Gastroesophageal sphincter (tissue), 4 donors: Measurements from ENCODE around the gene AP3M1. TPM values are rescaled to one million over a fixed set of nuclear protein-coding genes. Genes with fewer than 3 reads are reported as not detected.

Experiments
- ATAC-seq: fragments of 150-250 bp; one replicate; pipeline ENCODE4 v1.9.1; 2016; ENCODE audit warnings: mild to moderate bottlenecking, moderate library complexity
- H3K27ac ChIP-seq, 4 donors: fragments of 200-600 bp; sonication (generic) in 3 of 4; 1 replicate in 3 of 4; 2 replicates in 1 of 4; pipeline ENCODE4 v1.5.1; 2016 to 2019
- H3K27me3 ChIP-seq: fragments of 200-600 bp; sonication (generic); one replicate; pipeline ENCODE4 v1.5.1; 2019
- H3K36me3 ChIP-seq, 2 donors: fragments of 200-600 bp; sonication (generic); one replicate each; pipeline ENCODE4 v1.5.1; 2019; ENCODE audit warnings: control low read depth in 1 of 2
- H3K4me1 ChIP-seq, 3 donors: fragments of 200-600 bp; sonication (generic); 1 replicate in 2 of 3; 2 replicates in 1 of 3; pipeline ENCODE4 v1.5.1; 2016 to 2019; ENCODE audit warnings: control low read depth in 2 of 3
- H3K4me3 ChIP-seq, 2 donors: fragments of 200-600 bp; sonication (generic); one replicate each; pipeline ENCODE4 v1.5.1; 2019; ENCODE audit warnings: mild to moderate bottlenecking in 1 of 2, moderate library complexity in 1 of 2
- H3K9me3 ChIP-seq, 3 donors: fragments of 200-600 bp; sonication (generic); one replicate each; pipeline ENCODE4 v1.5.1; 2017 to 2019; ENCODE audit warnings: control low read depth in 2 of 3
- EP300 ChIP-seq: sonication (generic); formaldehyde crosslinking; IDR thresholded peaks from one replicate; pipeline ENCODE4 v1.6.1; 2017; ENCODE audit warnings: antibody characterized with exemption, mild to moderate bottlenecking
- POLR2A ChIP-seq, 2 donors: fragments of 450-650 bp; IDR thresholded peaks; one replicate each; pipeline ENCODE4 v1.6.1; 2017; ENCODE audit warnings: antibody characterized with exemption in 2 of 2, mild to moderate bottlenecking in 2 of 2, moderate library complexity in 1 of 2
- POLR2AphosphoS5 ChIP-seq: sonication (generic); formaldehyde crosslinking; IDR thresholded peaks from one replicate; pipeline ENCODE4 v1.6.1; 2017; ENCODE audit warnings: antibody characterized with exemption
- WGBS, 2 donors: methylation state at CpG; one replicate each; pipeline ENCODE4 v1.1.5; 2018; ENCODE audit warnings: low coverage in 1 of 2; 5-methylcytosine and 5-hydroxymethylcytosine counted together
- total RNA-seq, 4 donors: library from RNA; depleted of rRNA; stranded (reverse); fragments of >200 nt; gene quantifications; one replicate each; pipeline ENCODE4 v1.1.0, GENCODE V29; 2016
- TF ChIP-seq, protein P1 (sequence below), 4 experiments: fragments of 200-600 bp in 2 of 4; fragments of 450-650 bp in 2 of 4; sonication (generic) in 1 of 4; IDR thresholded peaks; one replicate each; pipeline ENCODE4 v1.5.1; 2017 to 2019; ENCODE audit warnings: antibody characterized with exemption in 4 of 4, mild to moderate bottlenecking in 2 of 4, moderate library complexity in 2 of 4

Gene AP3M1
- total RNA-seq, 4 donors from 2014 or later: 29.4 to 41.7 (median 31.7) TPM

DNA sequence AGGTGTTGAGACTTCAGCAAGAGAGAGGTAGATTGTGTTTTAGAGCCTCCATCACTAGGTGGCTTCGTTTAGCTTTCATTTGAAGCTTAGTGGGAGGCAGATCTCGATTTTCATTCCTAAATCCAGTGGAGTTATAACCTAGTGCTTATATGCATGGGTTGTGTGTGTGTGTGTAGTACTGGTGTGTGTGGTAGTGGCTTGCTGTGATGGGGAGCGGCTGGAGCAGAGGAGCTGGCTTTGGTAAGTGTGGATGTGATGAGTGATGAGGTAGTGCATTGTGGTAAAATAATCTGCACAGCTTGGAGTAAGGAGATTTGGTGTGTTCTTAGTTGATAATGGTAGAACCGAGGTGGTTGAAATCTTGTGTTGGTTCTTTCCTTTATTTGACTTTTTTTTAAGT is 43.2 kb downstream of the AP3M1 start:
- Histone ChIP-seq H3K36me3 (peaks cover 5 to 100% of the 10 kb centered on the region in 2 donors), H3K9me3 (no peaks in the 10 kb centered on the region), H3K27me3 (no peaks in the 10 kb centered on the region), H3K4me3 (no peak overlapping the region), H3K27ac (no peak overlapping the region), H3K4me1 (peaks cover 0 to 37% (median 0%) of the 10 kb centered on the region in 3 donors)
- TF ChIP-seq POLR2A (IDR thresholded peaks at IDR 0.05) (no peak), EP300 (no peak)
- WGBS, 2 donors: 72 to 76% methylated on average over 3 to 4 of the region's 4 CpGs
- no peak for ATAC-seq

DNA sequence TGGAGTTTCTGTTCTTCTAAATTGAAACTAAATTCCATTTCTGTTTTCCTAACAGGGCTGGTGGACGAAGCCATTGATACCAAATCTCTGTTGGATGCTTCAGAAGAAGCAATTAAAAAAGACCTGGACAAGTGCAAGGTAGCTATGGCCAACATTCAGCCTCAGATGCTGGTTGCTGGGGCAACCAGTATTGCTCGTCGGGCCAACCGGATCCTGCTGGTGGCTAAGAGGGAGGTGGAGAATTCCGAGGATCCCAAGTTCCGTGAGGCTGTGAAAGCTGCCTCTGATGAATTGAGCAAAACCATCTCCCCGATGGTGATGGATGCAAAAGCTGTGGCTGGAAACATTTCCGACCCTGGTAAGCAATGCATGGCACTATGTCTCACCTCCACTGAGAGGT is 45.6 kb downstream of the AP3M1 start:
- Histone ChIP-seq H3K4me3 (no peak overlapping the region), H3K27me3 (no peaks in the 10 kb centered on the region), H3K36me3 (peaks cover 12 to 100% of the 10 kb centered on the region in 2 donors), H3K4me1 (peaks cover 0 to 18% (median 0%) of the 10 kb centered on the region in 3 donors), H3K9me3 (no peaks in the 10 kb centered on the region), H3K27ac (no peak overlapping the region)
- 61 to 69% methylated on average over 4 to 7 of the region's 8 CpGs for WGBS, 2 donors
- no peak for ATAC-seq
- TF ChIP-seq POLR2AphosphoS5: no peak
- TF ChIP-seq EP300: no peak
- TF ChIP-seq, protein P1, sequence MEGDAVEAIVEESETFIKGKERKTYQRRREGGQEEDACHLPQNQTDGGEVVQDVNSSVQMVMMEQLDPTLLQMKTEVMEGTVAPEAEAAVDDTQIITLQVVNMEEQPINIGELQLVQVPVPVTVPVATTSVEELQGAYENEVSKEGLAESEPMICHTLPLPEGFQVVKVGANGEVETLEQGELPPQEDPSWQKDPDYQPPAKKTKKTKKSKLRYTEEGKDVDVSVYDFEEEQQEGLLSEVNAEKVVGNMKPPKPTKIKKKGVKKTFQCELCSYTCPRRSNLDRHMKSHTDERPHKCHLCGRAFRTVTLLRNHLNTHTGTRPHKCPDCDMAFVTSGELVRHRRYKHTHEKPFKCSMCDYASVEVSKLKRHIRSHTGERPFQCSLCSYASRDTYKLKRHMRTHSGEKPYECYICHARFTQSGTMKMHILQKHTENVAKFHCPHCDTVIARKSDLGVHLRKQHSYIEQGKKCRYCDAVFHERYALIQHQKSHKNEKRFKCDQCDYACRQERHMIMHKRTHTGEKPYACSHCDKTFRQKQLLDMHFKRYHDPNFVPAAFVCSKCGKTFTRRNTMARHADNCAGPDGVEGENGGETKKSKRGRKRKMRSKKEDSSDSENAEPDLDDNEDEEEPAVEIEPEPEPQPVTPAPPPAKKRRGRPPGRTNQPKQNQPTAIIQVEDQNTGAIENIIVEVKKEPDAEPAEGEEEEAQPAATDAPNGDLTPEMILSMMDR (IDR thresholded peaks at IDR 0.05): no peak
- TF ChIP-seq POLR2A (IDR thresholded peaks at IDR 0.05): no peak

DNA sequence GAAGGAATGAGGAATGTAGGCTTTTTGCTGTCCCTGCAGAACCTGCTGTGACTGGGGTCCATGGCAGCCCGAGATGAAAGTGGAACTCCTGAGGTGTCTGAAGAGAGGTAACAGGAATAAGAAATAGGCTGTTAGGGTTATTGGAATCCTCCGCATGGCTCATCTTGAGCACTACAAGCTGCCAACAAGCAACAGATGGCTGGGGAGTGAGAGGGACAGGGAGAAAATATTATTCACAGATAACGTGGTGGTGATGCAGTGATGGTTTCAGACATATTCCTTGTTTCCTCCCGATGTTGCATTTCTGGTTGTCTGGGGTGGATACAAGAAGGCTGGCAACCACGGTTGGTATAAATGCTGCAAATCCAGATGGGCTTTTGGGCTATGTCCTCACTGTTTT is 46.1 kb downstream of the AP3M1 start:
- no peak for TF ChIP-seq POLR2AphosphoS5
- TF ChIP-seq, protein P1 (IDR thresholded peaks at IDR 0.05): no peak
- TF ChIP-seq POLR2A (IDR thresholded peaks at IDR 0.05): no peak
- TF ChIP-seq EP300: no peak
- WGBS, 2 donors: 76 to 83% methylated on average over 3 to 5 of the region's 5 CpGs
- Histone ChIP-seq H3K4me3 (no peak overlapping the region), H3K27me3 (no peaks in the 10 kb centered on the region), H3K9me3 (no peaks in the 10 kb centered on the region), H3K4me1 (peaks cover 0 to 13% (median 0%) of the 10 kb centered on the region in 3 donors), H3K27ac (no peak overlapping the region), H3K36me3 (peaks cover 16 to 100% of the 10 kb centered on the region in 2 donors)
- ATAC-seq: no peak

DNA sequence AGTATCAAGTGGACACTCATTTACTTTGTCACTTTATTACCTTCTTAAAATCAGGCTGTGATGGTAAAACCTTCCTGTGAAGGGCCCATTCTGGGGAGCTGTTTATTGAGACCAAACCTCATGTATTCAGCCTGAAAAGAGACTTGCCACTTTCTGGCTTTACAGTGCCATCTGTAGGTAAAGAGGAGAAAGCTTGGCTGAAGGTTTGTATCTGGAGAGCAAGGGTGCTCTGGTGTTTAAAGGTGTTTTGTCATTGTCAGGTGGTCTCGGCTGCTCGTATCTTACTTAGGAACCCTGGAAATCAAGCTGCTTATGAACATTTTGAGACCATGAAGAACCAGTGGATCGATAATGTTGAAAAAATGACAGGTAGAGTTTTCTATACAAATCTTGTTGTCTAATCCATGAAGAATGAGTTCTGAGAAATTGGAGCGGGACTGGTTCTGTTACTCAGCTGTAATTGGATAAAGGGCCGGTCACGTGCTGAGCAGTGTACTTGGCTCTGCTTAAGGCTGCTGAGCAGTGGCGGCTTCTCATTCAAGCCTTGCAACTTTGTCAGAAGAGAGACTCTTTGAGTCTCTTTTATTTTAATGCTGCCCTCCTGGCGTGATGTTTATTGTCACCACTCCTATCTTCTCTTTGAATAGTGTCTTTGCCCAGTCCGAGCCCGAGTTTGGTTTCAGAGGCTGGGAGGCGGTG is 46.9 kb downstream of the AP3M1 start:
- Histone ChIP-seq H3K4me1 (peaks cover 0 to 10% (median 0%) of the 10 kb centered on the region in 3 donors), H3K27me3 (no peaks in the 10 kb centered on the region), H3K27ac (peak overlapping the region in 2 of 4 donors; percentile 4 to 40), H3K4me3 (no peak overlapping the region), H3K36me3 (peaks cover 21 to 100% of the 10 kb centered on the region in 2 donors), H3K9me3 (no peaks in the 10 kb centered on the region)
- ATAC-seq: no peak
- TF ChIP-seq, protein P1 (IDR thresholded peaks at IDR 0.05): peak in 2 of 4 experiments; percentile 8 to 36
- TF ChIP-seq POLR2A (IDR thresholded peaks at IDR 0.05) (no peak), POLR2AphosphoS5 (no peak), EP300 (no peak)
- 70% methylated on average over 10 to 11 of the region's 11 CpGs for WGBS, 2 donors

DNA sequence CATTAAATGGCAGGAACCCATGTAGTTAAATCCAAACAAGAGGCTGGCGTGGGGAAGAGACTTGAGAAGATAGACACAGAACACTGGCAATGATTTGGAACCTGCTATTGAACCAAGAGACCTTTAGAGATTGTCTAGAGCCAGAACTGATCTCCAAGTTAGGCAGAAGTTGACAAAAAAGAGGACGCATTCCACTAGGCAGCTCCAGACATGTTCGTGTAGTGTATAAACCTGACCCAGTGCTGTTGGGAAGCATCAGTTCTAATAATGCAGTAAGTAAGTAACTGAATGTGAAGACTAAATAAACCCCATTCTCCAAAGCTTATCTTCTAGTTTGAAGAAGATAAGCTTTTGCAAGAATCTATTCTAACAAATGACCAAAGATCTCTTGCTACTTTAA is 50.8 kb downstream of the AP3M1 start:
- peak overlapping the region in 1 of 4 donors; percentile 24 for H3K27ac ChIP-seq
- TF ChIP-seq EP300 (no peak), POLR2A (IDR thresholded peaks at IDR 0.05) (no peak), POLR2AphosphoS5 (no peak)
- TF ChIP-seq, protein P1 (IDR thresholded peaks at IDR 0.05): no peak
- H3K4me1 ChIP-seq: peaks cover 0 to 10% (median 0%) of the 10 kb centered on the region in 3 donors
- peaks cover 27 to 100% of the 10 kb centered on the region in 2 donors for H3K36me3 ChIP-seq
- H3K4me3 ChIP-seq: no peak overlapping the region
- no peaks in the 10 kb centered on the region for H3K27me3 ChIP-seq
- no peak for ATAC-seq
- WGBS, 2 donors: 84 to 100% methylated on average over 1 to 3 of the region's 3 CpGs
- no peaks in the 10 kb centered on the region for H3K9me3 ChIP-seq
